Loucy (cell line): ENCODE results near the gene TEDC1.

ENCODE experiments used
- CTCF ChIP-seq: fragments of 200-600 bp; sonication (generic); conservative IDR thresholded peaks from 2 replicates; pipeline ENCODE4 v1.5.1; 2014; ENCODE audit warnings: mild to moderate bottlenecking, antibody characterized with exemption, low read length
- EZH2phosphoT487 ChIP-seq: fragments of 200-600 bp; IDR thresholded peaks from 2 replicates; pipeline ENCODE4 v1.6.1; 2018; ENCODE audit warnings: antibody characterized with exemption, mild to moderate bottlenecking, moderate library complexity, borderline replicate concordance

GRCh38 chr14:105492971-105493871 lies 2.2 kb downstream of the TEDC1 start:
- TF ChIP-seq CTCF, result no peak; the same call in 1 of the 2 replicates
- no peak for TF ChIP-seq EZH2phosphoT487
